ENCODE results near the gene CHD2.

GRCh38 chr15:93033434-93034045 is 133.4 kb downstream of the CHD2 start:
- TF ChIP-seq EZH2 (IDR thresholded peaks at IDR 0.05; ENCODE audit: low read depth) (no peak), CTCF (conservative IDR thresholded peaks at IDR 0.05) (no peak)
